Measurements from ENCODE around the gene TNFRSF1B.
"Not testable (repeated sequence)": the region's sequence is repeated elsewhere in the genome, so short reads cannot be mapped to it uniquely, and the experiment has no call there.

TNFRSF1B gene

DNA sequence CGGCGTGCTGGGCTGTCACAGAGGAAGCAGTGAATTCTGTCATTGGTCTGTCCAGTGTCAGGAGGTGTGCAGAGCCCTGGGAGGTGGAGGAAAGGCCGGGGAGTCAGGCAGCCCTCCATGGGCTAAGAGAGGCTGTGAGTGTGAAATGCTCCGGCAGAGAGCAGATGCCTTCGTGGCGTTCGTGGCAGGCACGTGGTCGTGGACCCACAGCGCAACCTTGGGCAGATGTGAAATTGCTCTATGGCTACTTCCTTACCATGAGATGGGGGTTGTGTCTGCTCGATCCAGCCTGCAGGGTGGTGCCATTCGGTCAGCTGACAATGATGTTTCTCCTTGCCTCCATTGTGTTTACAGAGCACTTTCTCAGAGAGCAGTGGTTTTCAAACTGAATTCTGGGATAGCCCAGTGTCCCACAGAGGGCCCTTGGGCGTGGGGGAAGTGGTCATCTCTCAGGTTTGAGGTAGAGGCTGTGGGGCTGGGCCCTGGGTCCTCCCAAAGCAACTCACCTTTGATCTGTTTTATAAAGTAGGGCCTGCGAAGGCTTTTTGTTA lies 27.9 kb downstream of the TNFRSF1B start:
- no peak for DNase-seq

DNA sequence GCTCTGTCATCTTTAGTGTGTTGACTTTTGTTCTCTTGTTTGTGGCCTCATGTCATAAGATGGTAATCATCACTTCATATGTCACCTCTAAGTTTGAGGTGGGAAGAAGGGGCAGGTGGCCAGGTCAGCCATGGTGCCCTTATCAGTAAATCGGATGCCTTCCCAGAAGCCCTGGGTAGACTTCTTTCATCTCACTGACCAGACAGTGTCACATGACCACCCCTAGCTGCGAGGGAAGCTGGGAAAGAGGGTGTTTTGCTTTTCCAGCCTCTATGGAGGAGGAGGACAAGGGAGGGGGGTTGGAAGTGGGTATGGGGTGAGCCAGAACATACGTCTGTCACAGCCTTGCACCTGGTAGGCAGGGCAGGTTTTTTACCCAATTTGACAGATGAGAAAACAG lies 28.6 kb downstream of the TNFRSF1B start:
- DNase-seq: no peak

DNA sequence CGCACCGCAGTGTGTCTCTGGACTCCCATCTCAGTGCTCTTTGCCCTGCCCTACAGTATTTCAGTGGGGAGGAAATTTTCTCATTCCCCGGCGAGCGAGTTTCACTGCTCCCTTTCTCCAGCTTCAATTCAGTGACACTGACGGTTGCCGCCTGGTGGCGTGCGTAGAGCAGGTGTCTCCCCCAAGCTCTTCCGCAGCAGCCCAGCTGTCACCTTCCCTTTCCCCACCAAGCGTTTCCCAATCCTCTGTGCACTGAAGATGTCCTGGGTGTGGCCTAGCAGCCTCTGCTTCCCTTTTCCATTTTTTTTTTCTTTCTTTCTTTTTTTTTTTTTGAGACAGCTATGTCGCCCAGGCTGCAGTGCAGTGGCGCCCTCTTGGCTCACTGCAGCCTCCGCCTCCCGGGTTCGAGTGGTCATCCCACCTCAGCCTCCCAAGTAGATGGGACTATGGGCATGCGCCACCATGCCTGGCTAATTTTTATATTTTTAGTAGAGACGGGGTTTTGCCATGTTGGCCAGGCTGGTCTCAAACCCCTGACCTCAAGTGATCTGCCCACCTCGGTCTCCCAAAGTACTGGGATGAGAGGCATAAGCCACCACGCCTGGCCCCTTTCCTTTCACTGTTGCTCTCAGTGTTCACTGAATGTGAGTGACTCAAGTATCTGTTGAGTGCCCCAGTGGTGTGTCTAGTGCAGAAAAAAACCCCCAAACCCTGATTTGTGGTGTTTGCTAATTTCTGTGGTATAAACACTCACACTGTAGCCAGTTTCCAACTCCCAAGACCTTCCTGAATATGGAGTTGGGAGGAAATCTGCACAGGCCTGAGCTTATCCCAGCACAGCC lies 30.1 kb downstream of the TNFRSF1B start:
- DNase-seq: no peak

DNA sequence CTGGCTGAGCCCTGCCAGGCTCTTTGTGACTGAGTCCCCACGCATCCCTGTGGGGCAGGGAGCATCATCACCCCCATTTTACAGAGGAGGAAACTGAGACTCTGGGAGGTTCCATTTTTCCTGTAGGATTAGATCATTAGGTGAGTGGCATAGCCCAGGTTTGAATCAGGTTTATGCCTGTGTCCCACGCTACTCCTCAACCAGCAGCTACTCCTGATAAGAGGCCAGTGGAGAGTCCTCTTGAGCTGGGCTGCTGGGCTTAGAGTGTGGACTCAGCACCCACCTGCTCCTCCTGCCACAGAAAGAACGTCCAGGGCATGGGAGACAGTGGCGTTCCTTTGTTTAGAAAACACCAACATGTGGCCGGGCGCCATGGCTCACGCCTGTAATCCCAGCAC lies 30.7 kb downstream of the TNFRSF1B start:
- DNase-seq: no peak

DNA sequence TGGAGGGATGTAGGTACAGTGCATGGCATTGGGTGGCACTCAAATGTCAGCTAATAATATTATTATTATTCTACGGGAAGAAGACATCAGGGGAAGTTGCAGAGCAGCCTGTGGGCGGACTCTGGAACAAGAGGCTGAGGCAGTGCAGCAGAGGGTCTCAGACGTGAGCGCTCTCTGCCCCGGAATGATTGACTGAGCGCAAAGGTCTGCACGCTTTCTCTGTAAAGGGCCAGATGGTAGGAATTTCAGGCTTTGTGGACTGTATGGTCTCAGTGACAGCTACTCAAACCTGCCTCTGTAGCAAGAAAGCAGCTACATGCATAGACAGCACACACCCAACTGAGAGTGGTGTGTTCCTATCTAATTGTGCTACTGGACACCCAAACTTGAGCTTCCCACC lies 33.4 kb downstream of the TNFRSF1B start:
- no peak for DNase-seq

DNA sequence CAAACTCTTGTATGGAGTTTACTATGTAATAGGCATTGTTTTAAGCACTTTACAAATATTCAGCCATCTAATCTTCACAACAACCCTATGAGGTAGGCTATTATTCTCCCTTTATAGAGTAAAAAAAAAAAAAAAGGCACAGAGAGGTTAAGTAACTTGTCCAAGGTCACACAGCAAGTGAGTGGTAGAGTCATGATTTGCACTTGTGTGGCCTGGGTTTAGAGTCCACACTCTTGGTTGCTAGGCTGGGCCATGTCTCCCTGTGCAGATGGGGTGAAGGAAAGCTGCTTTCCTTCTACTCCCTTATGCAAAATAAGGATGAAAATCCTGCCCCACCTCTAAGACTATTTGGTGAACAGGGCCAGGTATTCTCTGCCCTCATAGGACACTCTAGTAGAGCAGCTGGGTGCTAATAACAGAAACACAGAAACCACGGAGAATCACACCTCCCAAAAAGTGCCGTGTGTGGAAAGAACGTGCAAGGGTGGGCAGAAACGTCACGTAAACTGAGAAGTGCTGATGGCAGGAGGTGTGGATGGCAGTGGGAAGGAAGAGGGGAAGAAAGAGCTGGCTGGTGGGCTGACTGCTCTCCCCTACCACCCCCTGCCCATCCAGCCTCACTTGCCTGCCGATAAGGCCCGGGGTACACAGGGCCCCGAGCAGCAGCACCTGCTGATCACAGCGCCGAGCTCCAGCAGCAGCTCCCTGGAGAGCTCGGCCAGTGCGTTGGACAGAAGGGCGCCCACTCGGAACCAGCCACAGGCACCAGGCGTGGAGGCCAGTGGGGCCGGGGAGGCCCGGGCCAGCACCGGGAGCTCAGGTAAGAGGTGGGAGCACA lies 34.8 kb downstream of the TNFRSF1B start:
- DNase-seq: no peak

DNA sequence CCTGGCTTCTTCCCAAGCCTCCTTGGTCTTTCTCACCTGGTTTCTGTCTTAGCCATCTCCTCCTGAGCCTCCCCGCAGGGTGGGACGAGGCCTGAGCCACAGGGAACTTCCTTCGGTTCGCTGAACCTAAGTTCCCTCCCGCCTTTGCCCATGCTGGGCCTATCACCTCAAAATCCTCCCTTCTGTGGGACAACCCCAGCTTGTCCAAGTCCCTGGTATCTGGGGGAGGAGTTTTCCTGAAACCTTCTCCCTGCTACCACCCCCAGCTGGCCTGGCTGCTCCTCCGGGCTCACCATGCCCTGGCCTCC lies 35.4 kb downstream of the TNFRSF1B start:
- DNase-seq: no peak

DNA sequence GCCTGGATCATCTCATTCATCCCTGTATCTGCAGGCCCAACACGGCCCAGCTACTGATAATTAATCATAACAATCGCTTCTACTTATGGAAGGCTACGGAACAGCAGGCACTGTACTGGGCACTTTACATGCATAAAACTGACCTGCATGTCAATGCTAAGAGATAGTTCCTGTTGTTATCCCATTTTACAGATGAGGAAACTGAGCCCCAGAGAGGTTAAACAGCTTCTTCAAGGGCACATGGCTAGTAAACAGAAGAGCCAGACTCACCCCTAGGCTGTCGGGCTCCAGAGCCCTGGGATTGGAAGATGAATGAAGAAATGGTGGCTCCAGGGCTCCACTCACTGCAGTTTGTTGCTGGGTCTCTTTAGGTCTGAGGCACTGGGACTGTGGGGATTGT lies 35.8 kb downstream of the TNFRSF1B start:
- no peak for DNase-seq

DNA sequence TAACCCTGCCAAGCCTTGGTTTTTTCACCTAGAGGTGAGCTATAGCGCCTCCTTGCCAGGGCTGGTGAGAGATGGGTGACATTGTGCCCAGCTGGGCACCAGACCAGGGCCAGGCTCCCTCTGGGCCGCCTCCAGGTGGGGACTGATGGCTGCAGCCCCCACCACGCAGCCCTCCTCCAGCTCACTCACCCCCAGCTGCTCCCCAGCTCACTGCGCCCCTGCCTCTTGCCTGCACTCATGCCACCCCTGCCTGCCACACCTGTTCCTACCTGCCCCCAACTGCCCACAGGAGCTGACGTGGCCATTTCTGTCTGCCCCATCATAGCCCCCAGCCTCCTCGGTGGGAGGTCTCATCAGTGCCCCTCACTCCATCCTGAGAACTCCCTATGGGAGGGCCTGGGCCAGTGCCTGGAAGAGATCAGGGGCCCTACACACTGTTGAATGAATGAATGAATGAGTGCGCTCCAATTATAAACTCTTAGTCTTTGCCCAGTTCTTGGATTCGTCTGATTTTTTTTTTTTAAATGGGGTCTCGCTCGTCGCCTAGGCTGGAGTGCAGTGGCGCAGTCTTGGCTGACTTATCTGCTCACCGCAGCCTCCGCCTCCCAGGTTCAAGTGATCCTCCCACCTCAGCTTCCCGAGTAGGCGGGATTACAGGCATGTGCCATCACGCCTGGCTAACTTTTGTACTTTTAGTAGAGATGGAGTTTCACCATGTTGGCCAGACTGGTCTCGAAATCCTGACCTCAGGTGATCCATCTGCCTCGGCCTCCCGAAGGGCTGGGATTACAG lies 36.6 kb downstream of the TNFRSF1B start:
- DNase-seq: no peak

DNA sequence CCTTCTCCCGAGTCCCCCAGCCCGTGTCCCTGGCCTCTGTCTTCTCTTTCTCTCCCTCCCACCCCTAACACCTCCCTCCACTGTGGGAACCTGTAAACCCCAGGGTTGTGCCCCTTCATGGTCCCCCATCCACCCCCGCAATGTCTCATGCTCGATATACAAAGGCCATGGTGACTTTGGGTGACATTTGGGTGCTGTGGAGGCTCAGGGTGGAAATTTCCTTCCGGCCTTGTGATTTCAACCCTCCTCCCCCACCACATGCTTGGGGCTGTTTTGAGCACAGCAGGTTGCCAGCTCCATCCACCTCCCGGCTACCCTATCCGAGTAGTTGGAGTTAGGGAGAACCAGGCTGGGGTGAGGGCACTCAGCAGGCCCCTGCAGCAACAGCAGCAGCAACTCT lies 37.3 kb downstream of the TNFRSF1B start:
- no peak for DNase-seq

DNA sequence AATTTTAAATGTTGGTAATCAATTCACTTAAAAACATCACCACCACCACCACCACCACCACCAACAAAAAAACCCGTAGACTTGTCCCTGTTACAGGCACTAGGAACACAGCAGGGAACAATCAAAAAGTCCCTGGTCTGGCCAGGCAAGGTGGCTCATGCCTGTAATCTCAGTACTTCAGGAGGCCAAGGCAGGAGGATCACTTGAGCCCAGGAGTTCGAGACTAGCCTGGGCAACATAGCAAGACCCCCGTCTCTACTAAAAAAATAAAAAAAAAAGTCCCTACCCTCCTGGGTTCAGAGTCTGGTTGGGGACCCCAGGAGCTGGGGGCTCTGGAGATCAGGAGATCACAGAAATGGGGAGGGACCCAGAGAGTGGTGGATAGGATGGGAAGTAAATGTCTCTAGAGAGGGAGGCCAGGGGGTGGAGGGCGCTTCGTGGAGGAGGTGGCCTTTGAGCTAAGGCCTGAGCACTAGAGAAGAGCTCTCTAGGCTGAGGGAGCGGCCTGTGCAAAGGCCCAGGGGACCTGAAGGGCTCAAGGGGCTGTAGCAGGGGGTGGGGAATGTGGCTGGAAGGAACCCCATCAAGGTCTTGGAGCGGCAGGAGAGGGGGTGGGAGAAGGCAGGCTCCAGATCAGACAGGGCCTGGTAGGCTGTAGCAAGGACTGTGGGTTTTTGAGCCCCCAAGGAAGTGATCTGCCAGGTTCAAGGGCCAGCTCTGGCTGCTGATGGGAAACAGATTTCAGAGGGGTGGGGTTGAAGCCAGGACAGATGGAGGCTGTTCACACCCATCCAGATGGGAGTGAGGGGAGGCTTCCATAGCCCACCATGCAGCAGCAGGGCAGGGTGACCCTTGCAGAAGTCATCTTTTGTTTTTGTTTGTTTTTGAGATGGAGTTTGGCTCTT lies 38.2 kb downstream of the TNFRSF1B start:
- DNase-seq: no peak

DNA sequence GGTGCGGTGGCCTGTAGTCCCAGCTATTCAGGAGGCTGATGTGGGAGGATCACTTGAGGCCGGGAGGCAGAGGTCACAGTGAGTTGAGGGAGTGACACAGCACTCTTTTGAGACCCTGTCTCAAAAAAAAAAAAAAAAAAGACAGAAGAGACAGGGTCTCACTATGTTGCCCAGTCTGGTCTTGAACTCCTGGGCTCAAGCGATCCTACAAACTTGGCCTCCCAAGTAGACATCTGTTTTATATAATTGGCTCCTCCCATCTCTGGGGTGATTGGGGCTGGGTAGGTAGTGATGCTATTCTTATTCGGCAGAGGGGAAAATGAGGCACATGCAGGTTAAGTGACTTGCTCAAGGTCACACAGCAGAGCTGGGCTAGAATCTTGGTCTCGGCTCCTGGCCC lies 39.4 kb downstream of the TNFRSF1B start:
- no peak for DNase-seq

DNA sequence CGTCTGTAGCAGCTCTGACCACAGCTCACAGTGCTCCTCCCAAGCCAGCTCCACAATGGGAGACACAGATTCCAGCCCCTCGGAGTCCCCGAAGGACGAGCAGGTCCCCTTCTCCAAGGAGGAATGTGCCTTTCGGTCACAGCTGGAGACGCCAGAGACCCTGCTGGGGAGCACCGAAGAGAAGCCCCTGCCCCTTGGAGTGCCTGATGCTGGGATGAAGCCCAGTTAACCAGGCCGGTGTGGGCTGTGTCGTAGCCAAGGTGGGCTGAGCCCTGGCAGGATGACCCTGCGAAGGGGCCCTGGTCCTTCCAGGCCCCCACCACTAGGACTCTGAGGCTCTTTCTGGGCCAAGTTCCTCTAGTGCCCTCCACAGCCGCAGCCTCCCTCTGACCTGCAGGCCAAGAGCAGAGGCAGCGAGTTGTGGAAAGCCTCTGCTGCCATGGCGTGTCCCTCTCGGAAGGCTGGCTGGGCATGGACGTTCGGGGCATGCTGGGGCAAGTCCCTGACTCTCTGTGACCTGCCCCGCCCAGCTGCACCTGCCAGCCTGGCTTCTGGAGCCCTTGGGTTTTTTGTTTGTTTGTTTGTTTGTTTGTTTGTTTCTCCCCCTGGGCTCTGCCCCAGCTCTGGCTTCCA lies 40.1 kb downstream of the TNFRSF1B start:
- no peak for DNase-seq

DNA sequence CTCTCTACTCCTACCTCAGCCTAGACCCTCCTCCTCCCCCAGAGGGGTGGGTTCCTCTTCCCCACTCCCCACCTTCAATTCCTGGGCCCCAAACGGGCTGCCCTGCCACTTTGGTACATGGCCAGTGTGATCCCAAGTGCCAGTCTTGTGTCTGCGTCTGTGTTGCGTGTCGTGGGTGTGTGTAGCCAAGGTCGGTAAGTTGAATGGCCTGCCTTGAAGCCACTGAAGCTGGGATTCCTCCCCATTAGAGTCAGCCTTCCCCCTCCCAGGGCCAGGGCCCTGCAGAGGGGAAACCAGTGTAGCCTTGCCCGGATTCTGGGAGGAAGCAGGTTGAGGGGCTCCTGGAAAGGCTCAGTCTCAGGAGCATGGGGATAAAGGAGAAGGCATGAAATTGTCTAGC lies 41.5 kb downstream of the TNFRSF1B start:
- no peak for DNase-seq

DNA sequence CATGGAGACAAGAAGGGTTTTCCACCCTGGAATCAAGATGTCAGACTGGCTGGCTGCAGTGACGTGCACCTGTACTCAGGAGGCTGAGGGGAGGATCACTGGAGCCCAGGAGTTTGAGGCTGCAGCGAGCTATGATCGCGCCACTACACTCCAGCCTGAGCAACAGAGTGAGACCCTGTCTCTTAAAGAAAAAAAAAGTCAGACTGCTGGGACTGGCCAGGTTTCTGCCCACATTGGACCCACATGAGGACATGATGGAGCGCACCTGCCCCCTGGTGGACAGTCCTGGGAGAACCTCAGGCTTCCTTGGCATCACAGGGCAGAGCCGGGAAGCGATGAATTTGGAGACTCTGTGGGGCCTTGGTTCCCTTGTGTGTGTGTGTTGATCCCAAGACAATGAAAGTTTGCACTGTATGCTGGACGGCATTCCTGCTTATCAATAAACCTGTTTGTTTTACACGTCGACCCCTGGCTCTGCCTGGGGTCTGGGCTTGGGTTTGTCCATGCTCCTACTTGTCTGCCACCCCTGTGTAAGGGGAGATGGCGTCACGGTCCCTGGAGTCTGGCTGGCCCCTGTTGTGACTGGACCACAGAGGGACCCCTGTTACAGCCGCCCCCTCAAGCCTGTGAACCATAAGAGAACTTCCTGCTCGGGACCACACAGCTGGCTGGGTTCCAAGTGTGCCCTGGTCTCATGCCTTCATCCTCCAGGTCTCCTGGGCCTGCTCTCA lies 42.1 kb downstream of the TNFRSF1B start:
- peak; percentile 71 for DNase-seq

DNA sequence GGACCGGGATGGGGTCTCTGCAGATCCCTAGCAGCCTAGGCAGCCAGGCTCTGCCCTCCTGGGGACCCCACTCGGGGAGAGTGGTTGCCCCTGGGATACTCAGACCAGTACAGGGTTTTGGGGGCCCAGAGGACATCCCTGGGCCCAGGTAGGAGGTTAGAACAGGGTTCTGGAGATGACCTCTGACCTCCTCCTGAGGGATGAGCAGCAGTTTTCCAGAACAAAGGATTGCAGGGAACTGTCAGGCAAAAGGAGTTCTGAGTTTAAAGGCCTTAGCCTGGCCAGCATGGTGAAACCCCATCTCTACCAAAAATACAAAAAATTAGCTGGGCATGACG lies 42.7 kb downstream of the TNFRSF1B start:
- DNase-seq: no peak

DNA sequence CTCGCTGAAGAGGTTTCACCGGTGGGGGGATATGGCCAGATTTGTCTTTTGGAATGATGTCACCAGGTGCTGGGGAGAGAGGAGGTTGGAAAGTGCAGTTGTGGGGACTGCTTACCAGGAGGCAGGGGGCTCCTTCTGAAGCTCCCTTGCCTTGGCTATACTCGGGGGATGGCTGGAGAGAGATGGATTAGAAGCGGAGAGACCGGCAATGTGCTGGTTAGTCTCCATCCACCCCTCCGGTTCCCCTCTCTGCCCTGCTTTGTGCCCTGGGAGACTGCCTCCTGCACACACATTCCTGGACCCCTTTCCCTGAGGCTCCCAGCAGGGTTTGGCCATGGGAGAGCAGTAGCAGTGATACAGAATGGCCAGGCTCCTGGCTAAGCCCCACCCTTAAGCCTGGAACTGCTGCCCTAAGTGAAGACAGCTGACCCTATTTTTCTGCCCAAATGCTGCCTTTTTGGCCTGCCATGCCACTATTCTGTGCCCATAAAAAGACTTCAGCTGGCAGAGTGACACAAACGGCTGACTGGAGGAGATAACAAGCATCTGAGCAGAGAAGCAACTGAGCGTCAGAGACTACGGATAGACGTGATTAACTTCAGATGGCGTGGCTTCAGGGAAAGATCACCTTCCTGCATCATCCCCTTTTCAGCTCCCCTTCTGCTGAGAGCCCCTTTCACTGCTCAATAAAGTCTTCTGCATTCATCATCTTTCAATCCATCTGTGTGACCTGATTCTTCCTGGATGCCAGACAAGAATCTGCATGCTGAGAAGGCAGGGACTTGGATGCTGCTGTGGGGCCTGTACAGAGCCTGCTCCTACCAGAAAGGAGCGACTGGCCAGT lies 48.5 kb downstream of the TNFRSF1B start:
- DNase-seq: no peak

DNA sequence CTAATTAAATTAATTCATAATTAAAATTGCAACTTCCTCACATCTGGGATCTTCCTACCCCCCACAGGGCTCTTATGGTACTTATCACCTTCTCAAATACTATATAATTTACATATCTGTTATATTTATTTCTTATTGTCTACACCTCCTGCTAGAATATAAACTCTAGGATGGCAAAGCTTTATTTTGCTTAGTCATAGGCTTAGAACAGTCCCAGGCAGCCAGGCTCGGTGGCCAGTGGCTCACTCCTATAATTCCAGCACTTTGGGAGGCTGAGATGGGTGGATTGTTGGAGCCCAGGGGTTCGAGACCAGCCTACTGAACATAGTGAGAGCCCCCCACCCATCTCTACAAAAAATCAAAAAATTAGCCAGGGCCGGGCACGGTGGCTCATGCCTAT lies 53.0 kb downstream of the TNFRSF1B start:
- no peak for DNase-seq

DNA sequence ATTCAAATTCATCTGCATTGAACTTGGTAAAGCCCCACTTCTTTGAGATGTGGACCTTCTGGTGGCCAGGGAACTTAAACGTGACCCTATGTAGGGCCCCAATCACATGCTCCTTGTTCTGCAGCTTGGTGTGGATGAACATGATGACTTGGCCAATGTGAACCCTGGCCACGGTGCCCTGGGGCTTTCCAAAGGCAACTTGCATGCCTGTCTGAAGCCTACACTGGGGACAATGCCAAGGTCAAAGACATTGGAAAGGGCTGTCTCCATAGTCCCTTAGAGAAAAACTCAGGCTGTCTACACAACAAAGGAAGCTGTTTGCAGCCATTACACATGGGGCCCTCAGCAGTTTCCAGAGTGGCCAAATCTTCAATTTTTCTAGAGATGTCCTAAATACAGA lies 54.1 kb downstream of the TNFRSF1B start:
- DNase-seq: no peak

DNA sequence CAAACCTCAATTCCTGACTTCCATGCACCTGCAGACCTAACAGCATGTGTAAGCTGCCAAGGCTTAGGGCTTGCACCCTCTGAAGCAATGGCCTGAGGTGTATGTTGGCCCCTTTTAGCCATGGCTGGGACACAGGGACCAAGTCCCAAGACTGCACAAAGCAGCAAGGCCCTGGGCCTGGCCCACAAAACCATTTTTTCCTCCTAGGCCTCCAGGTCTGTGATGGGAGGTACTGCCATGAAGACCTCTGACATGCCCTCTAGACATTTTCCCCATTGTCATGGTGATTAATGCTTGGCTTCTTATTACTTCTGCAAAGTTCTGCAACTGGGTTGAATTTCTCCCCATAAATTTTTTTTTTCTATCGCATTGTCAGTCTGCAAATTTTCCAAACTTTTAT lies 55.9 kb downstream of the TNFRSF1B start:
- DNase-seq: not testable (repeated sequence)
